ENCODE results near the gene PTPN23.
A peak's percentile ranks its signal among the peaks of the same experiment; 100 is the strongest.
"Not testable (repeated sequence)": the region's sequence is repeated elsewhere in the genome, so short reads cannot be mapped to it uniquely, and the experiment has no call there.

PTPN23 gene, protein sequence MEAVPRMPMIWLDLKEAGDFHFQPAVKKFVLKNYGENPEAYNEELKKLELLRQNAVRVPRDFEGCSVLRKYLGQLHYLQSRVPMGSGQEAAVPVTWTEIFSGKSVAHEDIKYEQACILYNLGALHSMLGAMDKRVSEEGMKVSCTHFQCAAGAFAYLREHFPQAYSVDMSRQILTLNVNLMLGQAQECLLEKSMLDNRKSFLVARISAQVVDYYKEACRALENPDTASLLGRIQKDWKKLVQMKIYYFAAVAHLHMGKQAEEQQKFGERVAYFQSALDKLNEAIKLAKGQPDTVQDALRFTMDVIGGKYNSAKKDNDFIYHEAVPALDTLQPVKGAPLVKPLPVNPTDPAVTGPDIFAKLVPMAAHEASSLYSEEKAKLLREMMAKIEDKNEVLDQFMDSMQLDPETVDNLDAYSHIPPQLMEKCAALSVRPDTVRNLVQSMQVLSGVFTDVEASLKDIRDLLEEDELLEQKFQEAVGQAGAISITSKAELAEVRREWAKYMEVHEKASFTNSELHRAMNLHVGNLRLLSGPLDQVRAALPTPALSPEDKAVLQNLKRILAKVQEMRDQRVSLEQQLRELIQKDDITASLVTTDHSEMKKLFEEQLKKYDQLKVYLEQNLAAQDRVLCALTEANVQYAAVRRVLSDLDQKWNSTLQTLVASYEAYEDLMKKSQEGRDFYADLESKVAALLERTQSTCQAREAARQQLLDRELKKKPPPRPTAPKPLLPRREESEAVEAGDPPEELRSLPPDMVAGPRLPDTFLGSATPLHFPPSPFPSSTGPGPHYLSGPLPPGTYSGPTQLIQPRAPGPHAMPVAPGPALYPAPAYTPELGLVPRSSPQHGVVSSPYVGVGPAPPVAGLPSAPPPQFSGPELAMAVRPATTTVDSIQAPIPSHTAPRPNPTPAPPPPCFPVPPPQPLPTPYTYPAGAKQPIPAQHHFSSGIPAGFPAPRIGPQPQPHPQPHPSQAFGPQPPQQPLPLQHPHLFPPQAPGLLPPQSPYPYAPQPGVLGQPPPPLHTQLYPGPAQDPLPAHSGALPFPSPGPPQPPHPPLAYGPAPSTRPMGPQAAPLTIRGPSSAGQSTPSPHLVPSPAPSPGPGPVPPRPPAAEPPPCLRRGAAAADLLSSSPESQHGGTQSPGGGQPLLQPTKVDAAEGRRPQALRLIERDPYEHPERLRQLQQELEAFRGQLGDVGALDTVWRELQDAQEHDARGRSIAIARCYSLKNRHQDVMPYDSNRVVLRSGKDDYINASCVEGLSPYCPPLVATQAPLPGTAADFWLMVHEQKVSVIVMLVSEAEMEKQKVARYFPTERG (N-terminal part only)

DNA sequence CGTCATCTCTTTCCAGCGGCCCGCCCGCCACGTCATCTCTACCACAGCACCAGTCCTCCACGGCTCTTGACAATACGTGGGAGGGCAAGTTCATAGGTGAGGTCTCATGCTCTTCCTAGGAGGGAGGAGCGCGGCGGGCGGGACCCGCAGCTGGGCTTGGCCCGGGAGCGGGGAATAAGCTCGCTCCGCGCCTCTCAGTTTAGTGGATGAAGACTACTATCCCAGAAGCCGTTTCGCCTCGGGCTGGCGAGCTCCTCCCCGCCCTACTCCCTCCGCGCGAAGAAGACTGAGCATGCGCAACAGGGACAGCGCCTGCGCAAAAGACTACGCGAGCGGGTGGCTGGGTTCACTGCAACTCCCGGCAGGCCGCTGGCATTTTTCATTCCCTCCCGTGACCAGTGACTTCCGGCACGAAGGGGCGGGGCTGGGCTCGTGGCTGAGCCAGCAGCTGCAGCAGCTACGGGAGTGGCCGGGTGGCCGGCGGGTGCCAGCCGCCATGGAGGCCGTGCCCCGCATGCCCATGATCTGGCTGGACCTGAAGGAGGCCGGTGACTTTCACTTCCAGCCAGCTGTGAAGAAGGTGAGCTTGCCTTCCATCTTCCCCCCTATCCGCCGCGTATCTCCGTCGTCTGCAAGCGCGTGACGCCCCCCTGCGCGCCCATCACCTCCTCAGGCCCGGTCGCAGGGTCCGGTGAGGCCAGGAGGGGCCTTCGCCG, at the start of gene PTPN23:
Gene PTPN23 (plus strand): TSS at position 421 of the 716 bp plus-strand sequence. CDS start 76 bp downstream, at position 497.
- DNase-seq, result peak; percentile 99

DNA sequence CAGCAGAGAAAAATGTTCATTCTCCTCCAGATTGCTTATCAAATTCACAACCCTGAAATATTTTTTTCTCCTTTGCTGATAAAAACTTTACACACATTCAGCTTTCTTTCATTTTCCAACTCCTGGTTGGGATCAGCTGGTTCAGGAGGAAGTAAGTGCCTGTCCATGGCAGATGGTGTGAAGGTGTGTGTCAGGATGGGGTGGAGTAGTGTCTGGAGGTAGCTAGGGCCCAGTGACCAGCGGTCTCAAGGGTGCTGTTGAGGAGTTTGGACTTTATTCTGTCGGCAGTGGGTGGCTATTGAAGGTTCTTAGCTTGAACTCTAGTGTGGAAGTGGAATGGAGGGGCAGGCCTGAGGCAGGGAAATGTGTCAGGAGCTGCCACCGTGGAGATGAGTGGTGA, 46.9 kb upstream of the PTPN23 start:
- no peak for DNase-seq

DNA sequence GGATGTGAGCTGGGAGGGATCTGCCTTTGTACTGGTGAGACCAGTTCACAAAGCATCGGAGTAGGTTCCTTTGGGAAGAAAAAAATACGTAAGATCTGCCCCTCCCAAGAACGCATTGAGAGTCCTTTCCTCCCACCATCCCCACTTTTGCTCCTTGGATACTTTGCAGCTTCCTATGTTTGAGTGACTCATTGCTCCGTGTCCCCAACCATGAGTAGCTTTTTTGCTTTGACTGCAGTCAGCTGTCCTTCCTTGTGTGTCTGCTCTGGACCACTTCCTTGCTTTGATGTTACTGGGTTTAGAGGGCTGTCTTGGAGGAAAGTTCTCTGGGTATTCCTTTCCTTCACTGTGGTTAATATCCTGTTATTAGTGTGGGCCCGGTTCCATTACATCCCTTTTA, 43.2 kb upstream of the PTPN23 start:
- DNase-seq, result no peak

DNA sequence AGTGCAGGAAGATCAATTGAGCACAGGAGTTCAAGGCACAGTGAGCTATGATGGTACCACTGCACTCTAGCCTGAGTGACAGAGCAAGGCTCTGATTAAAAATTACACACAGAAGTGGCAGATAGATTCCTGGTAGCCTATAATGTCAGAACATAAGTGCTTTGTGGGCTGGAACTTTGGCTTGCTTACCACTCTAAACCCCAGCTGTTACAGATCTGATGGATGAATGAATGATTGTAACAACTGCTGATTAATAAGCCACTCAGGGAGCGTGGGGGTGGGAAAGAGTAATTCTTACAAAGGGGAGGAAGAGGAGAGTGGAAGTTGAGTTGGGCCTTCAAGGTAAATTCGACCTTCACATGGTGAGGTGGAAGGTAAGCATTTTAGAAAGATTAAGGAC, 40.9 kb upstream of the PTPN23 start:
- DNase-seq, result no peak

DNA sequence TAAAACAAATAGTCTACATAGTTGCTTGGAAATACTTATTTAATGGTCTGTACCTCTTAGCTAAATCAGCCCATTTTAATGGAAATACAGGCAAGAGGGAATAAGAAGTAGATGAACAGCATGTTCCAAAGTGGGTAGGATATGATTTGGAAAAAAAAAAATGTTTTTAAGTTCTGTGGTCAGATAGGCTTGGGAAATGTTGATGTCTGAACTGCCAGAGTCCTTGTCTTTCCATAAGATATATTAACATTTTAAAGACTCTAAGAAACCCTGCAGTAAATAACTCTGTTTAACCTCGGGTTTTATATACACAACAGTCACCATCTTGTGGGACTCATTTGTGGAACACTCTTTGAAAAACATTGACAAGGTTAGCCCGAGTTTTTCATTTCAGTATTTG, 40.0 kb upstream of the PTPN23 start:
- no peak for DNase-seq

DNA sequence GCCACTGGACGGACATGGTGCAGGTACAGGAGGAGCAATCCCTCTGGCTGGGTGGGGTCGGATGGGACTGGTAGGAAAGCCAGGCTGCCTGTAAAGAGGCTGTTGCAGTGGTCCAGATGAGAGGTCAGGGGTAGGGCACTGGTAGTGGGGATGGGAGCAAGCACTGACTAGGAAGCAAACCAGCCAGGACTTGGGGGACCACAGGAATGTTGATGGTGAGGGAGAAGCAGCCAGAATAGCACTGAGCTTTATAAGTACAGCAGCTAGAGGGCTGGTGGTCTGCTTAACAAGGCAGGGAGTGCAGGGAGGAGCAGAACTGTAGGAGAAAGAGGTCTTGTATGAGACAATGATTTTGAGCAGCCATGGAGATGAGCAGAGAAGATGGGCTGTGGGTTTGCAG, 38.7 kb upstream of the PTPN23 start:
- no peak for DNase-seq

DNA sequence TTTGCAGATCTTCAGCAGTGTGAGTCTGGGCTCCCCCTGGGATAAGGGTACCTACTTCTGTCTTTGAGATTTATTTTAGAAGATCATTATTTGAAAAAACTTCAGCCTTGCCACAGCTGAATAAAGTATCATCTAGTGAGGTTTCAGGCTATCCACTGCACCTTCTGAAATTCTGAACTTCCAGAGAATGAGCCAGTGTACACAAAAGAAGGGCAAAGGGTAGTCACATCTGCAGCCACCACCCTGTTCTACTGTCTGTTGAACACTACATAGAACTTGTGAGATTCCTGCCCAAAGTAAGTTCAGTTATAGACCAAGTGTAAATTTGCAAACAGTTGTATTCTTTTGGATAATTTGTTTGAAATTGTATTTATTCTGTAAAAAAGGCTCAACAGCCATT, 38.0 kb upstream of the PTPN23 start:
- no peak for DNase-seq

DNA sequence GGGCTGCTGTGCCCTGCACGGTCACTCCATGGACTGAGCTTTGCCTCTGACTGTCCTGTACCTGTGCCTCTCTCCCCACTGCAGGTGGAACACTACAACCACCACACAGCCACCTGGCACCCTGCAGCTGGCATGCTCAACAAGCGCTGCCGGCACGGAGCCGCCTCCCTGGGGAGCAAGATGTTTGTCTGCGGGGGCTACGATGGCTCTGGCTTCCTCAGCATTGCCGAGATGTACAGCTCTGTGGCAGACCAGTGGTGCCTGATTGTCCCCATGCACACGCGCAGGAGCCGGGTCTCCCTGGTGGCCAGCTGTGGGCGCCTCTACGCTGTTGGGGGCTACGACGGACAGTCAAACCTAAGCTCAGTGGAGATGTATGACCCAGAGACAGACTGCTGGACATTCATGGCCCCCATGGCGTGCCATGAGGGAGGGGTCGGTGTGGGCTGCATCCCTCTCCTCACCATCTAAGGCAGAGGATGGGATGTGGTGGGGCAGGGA, 37.3 kb upstream of the PTPN23 start:
- no peak for DNase-seq

DNA sequence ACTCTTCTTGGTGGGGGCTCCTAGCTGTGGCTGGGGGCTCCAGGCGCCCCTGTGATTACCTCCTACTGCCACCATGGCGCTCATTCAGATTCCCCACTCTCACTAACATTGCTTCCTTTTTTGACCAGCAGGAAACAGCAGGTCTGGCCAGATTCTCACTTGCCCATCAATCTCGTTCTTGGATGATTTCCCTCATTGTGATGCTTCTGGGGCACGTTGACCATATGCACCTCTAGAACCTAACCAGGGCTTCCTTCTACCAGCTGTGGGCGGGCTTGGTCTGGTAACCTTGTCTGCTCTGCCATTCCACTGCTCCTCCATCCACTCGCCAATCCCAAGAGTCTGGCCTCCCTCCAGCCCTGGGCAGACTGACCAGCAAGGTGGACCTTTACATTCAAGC, 35.9 kb upstream of the PTPN23 start:
- DNase-seq, result no peak

DNA sequence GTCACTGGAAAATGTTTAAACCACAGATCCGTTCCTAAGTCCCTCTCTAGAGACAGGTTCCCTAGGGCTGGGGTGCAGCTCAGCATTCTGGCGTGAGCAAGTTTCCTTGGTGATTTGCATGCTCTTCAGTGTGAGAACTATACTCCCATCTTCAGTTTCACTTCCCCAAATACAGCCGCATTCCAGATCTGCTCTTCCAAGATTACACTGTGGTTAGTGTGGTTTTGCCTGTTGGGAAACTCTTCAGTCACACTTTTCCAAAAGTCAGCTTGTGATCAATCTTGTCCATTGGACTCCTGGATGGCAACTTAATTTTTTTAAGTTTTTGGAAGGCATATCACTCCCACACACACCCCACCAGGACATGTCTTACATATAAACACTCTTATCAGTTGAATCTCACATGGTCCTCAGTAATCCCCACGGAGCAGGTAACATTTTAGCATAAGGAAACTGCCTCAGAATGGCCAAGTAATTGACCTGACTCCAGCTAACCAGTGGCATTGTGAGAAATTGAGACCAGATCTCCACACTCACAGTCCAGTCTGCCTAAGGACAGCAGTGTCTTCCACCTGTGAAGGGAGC, 33.5 kb upstream of the PTPN23 start:
- peak; percentile 96 for DNase-seq

DNA sequence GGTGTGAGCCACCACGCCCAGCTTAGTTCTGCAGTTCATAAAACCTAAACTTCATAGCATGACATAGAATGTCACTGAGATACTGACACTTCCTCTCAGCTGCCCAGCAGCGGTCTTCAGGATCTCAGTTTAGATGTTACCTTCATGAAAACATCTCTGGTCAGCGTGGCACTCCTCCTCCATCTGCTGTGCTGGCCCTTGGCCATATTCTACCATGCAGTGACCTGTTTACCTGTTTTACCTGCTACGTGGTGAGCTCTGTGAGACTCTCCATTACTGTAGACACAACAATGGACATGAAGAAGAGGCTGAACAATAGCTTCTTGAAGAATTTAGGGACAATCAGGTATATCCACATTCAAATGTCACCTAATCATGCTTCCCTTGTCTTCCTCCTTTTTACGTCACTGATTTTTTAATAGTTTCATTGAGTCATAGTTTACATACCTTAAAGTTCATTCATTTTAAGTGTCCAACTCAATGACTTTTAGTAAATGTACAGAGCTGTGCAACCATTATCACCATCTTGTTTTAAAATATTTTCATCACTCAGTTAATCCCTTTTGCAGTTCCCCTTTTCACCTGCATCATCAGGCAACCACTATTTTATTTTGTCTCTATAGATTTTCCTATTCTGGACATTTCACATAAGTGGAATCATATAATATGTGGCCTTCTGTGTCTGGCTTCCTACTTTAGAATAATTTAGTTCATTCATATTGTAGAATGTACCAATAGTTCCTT, 32.2 kb upstream of the PTPN23 start:
- DNase-seq, result peak; percentile 20

DNA sequence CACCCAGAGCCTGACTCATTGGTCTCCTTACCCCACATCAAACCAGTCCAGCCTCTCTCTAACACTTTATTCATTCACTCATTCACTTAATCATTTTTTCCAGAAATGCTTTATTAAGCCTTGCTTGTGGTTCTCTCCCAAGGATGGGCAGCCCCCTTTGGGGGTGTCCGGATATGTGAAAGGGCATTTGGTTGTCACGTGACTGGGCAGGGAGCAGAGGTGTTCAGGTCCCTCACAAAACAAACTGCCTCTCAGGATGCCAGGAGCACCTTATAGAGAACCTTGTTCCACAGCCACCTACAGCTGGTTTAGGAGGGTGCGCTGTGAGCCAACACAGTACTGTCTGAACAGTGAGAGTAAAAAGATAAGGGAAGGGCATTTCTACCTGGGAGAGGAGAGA, 25.8 kb upstream of the PTPN23 start:
- no peak for DNase-seq

DNA sequence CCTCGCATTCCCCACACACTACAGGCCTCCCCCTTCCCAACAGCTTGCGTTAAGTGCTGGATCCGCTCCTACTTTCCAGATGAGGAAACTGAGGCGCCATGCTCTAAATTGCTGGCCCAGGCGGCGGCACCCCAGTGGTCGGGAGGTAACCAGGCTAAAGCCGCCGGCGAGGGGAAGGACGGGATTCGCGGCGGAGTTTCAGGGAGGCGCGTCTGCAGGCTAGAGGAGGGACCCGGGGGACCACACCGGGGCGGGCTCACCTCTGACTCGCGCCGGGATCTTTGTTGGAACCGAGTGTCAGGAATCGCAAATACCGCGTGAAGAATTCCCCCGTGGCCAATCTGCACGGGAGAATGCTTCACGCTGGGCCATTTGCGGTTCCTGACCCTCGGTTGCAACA, 24.6 kb upstream of the PTPN23 start:
- DNase-seq, result no peak

DNA sequence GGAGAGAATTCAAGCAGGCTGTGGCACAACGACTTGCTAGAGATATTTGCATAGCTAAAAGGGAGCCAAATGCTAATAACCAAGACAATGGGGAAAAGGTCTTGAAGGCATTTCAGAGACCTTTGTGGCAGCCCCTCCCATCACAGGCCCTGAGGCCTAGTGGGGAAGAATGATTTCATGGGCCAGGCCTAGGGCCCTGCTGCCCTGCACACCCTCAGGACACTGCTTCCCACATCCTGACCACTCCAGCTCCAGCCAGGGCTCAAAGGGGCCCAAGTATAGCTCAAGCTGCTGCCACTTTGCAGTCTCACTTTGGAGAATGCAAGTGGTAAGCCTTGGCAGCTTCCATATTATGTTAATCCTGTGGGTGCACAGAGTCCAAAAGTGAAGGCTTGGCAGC, 21.5 kb upstream of the PTPN23 start:
- DNase-seq, result no peak

DNA sequence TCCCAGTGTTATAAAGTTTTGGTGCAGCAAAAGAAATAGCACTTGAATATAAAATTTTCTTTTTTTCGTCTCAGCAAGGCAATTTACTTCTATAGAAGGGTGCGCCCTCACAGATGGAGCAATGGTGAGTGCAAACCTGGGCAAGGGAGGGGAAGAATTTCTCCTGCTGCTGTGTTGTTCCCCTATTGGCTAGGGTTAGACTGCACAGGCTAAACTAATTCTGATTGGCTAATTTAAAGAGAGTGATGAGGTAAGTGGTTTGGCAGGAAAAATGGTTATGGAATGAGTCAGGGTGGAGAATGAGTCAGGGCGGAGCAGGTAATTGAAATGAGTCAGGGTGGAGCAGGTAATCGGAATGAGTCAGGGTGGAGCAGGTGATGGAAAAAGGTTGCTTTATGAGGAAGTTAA, 20.7 kb upstream of the PTPN23 start:
- not testable (repeated sequence) for DNase-seq

DNA sequence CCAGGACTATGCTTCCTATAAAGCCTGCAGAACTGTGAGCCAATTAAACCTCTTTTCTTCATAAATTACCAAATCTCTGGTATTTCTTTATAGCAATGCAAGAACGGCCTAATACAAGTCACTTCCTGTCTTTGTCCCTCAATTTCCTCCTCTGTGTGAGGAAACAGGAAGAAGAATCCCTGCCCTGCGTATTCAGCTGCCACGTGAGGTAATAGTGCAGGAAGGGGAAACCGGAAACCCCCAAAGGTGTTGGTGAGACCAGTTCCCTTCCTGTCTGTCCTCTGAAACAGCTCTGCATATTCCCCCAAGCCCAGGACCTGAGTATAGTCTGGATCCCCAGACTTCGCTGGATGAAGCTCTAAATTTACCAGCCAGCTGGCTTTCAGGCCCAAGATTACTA, 18.1 kb upstream of the PTPN23 start:
- DNase-seq, result no peak

DNA sequence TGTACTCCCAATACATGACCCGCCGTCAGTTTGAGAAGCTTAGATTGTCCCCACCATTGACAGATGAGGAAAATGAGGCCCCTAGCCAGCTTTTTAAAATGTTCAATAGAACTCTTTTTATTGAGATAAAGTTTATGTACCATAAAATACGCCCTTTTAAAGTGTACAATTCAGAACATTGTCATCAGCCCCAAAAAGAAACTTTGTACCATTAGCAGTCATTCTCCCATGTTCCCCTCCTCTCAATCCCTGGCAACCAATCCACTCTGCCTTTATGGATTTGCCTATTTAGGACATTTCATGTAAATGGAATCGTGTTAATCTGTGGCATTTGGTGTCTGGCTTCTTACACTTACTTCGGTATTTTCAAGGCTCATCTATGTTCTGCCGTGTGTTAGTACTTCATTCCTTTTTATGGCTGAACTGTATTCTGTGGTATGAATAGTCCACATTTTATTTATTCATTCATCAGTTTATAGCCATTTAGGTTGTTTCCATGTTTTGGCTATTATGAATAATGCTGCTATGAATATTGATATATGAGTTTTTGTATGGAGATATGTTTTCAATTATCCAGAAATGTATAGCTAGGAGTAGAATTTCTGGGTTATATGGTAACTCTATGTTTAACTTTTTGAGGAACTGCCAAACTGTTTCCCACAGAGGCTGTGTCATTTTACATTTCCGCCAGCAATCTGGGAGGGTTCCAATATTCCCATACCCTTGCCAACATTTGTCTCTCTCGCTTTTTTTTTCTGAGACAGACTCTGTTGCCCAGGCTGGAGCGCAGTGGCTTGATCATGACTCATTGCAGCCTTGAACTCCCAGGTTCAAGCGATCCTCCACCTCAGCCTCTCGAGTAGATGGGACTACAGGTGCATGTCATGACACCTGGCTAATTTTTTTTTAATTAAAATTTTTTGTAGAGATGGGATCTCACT, 15.3 kb upstream of the PTPN23 start:
- DNase-seq, result no peak

DNA sequence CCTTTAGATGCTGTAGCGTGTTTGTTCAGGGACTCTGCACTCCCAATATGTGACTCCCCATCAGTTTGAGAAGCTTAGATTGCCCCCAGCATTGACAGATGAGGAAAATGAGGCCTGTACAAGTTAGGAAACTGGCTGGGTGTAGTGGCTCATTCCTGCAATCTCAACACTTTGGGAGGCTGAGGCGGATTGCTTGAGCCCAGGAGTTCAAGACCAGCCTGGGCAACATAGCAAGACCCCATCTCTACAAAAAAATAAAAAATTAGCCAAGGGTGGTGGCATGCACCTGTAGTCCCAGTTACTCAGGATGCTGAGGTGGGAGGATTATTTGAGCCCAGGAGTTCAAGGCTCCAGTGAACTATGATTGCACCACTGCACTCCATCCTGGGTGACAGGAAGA, 14.0 kb upstream of the PTPN23 start:
- DNase-seq, result no peak

DNA sequence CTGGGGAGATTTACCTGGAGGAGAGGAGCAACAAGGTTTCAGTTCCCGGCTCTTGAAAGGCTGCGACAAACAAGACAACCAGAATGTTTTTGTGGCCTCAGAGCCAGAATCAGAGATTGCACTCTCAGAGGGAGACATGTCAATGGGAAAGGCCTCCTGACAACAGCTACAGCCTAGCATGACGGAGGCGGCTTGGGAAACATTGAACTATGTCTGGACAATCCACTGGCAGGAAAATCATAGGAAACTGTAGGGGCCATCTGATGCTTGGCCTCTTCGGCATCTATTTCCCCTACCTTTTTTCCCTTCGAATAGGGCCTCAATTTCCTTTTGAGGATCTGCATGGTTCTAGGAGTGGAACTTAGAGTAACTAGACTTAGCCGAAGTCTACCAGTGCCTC, 13.2 kb upstream of the PTPN23 start:
- DNase-seq, result no peak

DNA sequence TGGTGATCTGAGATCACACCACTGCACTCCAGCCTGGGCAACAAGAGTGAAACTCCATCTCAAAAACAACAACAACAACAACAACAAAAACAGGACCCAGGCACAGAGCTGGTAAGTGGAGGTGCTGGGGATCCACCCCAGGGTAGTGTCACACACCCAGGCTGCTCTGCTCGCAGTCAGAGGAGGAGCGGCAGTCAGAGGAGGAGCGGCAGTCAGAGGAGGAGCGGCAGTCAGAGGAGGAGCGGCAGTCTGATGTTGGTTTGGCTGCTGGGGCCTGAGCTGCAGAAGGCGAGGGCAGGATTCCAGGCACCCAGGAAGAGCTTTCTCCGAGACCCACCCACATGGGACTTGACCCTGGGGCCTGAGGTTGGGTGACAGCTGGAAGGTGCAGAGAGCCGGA, 10.8 kb upstream of the PTPN23 start:
- DNase-seq, result not testable (repeated sequence)

Measured in OCI-M1 (cell line).